Astrocyte (in vitro differentiated cells and primary cell): ENCODE measurements around the gene MAT2B.

Experiments used
- CTCF ChIP-seq: IDR thresholded peaks from 2 replicates; pipeline ENCODE4 v1.5.1; 2011; ENCODE audit warnings: low read depth, mild to moderate bottlenecking, inconsistent platforms, low read length, moderate library complexity; ENCODE audit not compliant: insufficient read depth
- EZH2 ChIP-seq: IDR thresholded peaks from 2 replicates; pipeline ENCODE4 v1.6.1; 2012; ENCODE audit warnings: mild to moderate bottlenecking, low read length, inconsistent platforms; ENCODE audit not compliant: insufficient read depth

- TF ChIP-seq CTCF: no peak
- TF ChIP-seq EZH2: no peak
These were observed 42.4 kb upstream of the MAT2B start for GRCh38 chr5:163463063-163463435.
